ENCODE measurements around the gene CYP3A7. TPM values are rescaled to one million over a fixed set of nuclear protein-coding genes. Genes with fewer than 3 reads are reported as not detected.
"Not testable (repeated sequence)": the region's sequence is repeated elsewhere in the genome, so short reads cannot be mapped to it uniquely, and the experiment has no call there.

The CYP3A7 gene
- not detected for total RNA-seq

- Mint-ChIP-seq H3K27ac (no peak within 1 kb of the TSS), H3K9me3 (no peaks in the 10 kb centered on the region), H3K4me1 (ENCODE audit: low read depth) (peaks cover 13% of the 10 kb centered on the region), H3K4me3 (no peak within 1 kb of the TSS), H3K36me3 (ENCODE audit: low read depth) (peaks cover 5% of the 10 kb centered on the region), H3K27me3 (ENCODE audit: low read depth) (no peaks in the 10 kb centered on the region)
- intact Hi-C loops (cut with micrococcal nuclease) = loop anchor here (5.0 kb wide), 1 partner anchor 37 kb away; no protein-coding TSS in a partner anchor
- CTCF ChIA-PET = no interaction called here
- DNase-seq = no peak
Observed at GRCh38 chr7:99734987-99735386, at the start of gene CYP3A7. Gene CYP3A7 (minus strand): TSS chr7:99735196. CDS start chr7:99735093, 103 bp downstream.

- no peak within 1 kb of the TSS for H3K27ac Mint-ChIP-seq
- H3K27me3 Mint-ChIP-seq (ENCODE audit: low read depth) = no peaks in the 10 kb centered on the region
- CTCF ChIA-PET = no interaction called here
- no peaks in the 10 kb centered on the region for H3K9me3 Mint-ChIP-seq
- intact Hi-C loops (cut with micrococcal nuclease) = loop anchor here (10.0 kb wide), 1 partner anchor 241 kb away; no protein-coding TSS in a partner anchor
- H3K4me3 Mint-ChIP-seq = no peak within 1 kb of the TSS
- DNase-seq = no peak
- H3K4me1 Mint-ChIP-seq (ENCODE audit: low read depth) = peaks cover 23% of the 10 kb centered on the region
- H3K36me3 Mint-ChIP-seq (ENCODE audit: low read depth) = no peaks in the 10 kb centered on the region
Observed at GRCh38 chr7:99784007-99784406, 49.0 kb upstream of the CYP3A7 start, which contains the start of gene CYP3A4. Gene CYP3A4 (minus strand): TSS chr7:99784184. CDS start chr7:99784081, 103 bp downstream.

GRCh38 chr7:99782012-99782953 lies 47.3 kb upstream of the CYP3A7 start:
- no peak overlapping the region for H3K4me3 Mint-ChIP-seq
- no peaks in the 10 kb centered on the region for H3K36me3 Mint-ChIP-seq (ENCODE audit: low read depth)
- H3K27me3 Mint-ChIP-seq (ENCODE audit: low read depth) = peaks cover 9% of the 10 kb centered on the region
- CTCF ChIA-PET = interaction anchor here (0.8 kb wide), 1 partner anchor 83 kb away, joined by 3 read pairs; no protein-coding TSS in a partner anchor
- no peak for DNase-seq
- H3K4me1 Mint-ChIP-seq (ENCODE audit: low read depth) = peaks cover 7% of the 10 kb centered on the region
- intact Hi-C loops (cut with micrococcal nuclease) = loop anchor here (10.0 kb wide), 1 partner anchor 243 kb away; no protein-coding TSS in a partner anchor
- H3K9me3 Mint-ChIP-seq = no peaks in the 10 kb centered on the region
- H3K27ac Mint-ChIP-seq = no peak overlapping the region

- intact Hi-C loops (cut with micrococcal nuclease) = loop anchor here (10.0 kb wide), 1 partner anchor 244 kb away; no protein-coding TSS in a partner anchor
- no peaks in the 10 kb centered on the region for H3K36me3 Mint-ChIP-seq (ENCODE audit: low read depth)
- CTCF ChIA-PET = no interaction called here
- DNase-seq = no peak
- H3K9me3 Mint-ChIP-seq = no peaks in the 10 kb centered on the region
- H3K27ac Mint-ChIP-seq = no peak overlapping the region
- no peak overlapping the region for H3K4me3 Mint-ChIP-seq
- H3K4me1 Mint-ChIP-seq (ENCODE audit: low read depth) = no peaks in the 10 kb centered on the region
- peaks cover 23% of the 10 kb centered on the region for H3K27me3 Mint-ChIP-seq (ENCODE audit: low read depth)
Observed at GRCh38 chr7:99780588-99780987, 45.6 kb upstream of the CYP3A7 start.

- Mint-ChIP-seq H3K27me3 (ENCODE audit: low read depth) (peaks cover 27% of the 10 kb centered on the region), H3K4me3 (no peak overlapping the region), H3K36me3 (ENCODE audit: low read depth) (no peaks in the 10 kb centered on the region), H3K9me3 (no peaks in the 10 kb centered on the region), H3K4me1 (ENCODE audit: low read depth) (no peaks in the 10 kb centered on the region), H3K27ac (no peak overlapping the region)
- intact Hi-C loops (cut with micrococcal nuclease) = loop anchor here (10.0 kb wide), 1 partner anchor 245 kb away; no protein-coding TSS in a partner anchor
- DNase-seq = no peak
- CTCF ChIA-PET = no interaction called here
Observed at GRCh38 chr7:99779949-99780348, 45.0 kb upstream of the CYP3A7 start.

- no peaks in the 10 kb centered on the region for H3K4me1 Mint-ChIP-seq (ENCODE audit: low read depth)
- no peak for DNase-seq
- CTCF ChIA-PET = no interaction called here
- no peaks in the 10 kb centered on the region for H3K36me3 Mint-ChIP-seq (ENCODE audit: low read depth)
- H3K4me3 Mint-ChIP-seq = no peak overlapping the region
- no peaks in the 10 kb centered on the region for H3K9me3 Mint-ChIP-seq
- intact Hi-C loops (cut with micrococcal nuclease) = no loop called here
- H3K27me3 Mint-ChIP-seq (ENCODE audit: low read depth) = peaks cover 37% of the 10 kb centered on the region
- H3K27ac Mint-ChIP-seq = no peak overlapping the region
Observed at GRCh38 chr7:99778880-99779279, 43.9 kb upstream of the CYP3A7 start.

GRCh38 chr7:99773395-99773794 lies 38.4 kb upstream of the CYP3A7 start:
- H3K4me3 Mint-ChIP-seq; H3K27ac Mint-ChIP-seq; DNase-seq; CTCF ChIA-PET; H3K36me3 Mint-ChIP-seq (ENCODE audit: low read depth); H3K4me1 Mint-ChIP-seq (ENCODE audit: low read depth); H3K9me3 Mint-ChIP-seq: not testable (repeated sequence)
- intact Hi-C loops (cut with micrococcal nuclease) = loop anchor here (1.0 to 5.0 kb wide), 2 partner anchors 15 to 41 kb away; no protein-coding TSS in a partner anchor
- peaks cover 74% of the 10 kb centered on the region for H3K27me3 Mint-ChIP-seq (ENCODE audit: low read depth)

GRCh38 chr7:99772565-99772964 lies 37.6 kb upstream of the CYP3A7 start:
- intact Hi-C loops (cut with micrococcal nuclease) = loop anchor here (5.0 kb wide), 1 partner anchor 40 kb away; no protein-coding TSS in a partner anchor
- no peak overlapping the region for H3K4me3 Mint-ChIP-seq
- H3K27me3 Mint-ChIP-seq (ENCODE audit: low read depth) = peaks cover 70% of the 10 kb centered on the region
- H3K9me3 Mint-ChIP-seq = no peaks in the 10 kb centered on the region
- H3K4me1 Mint-ChIP-seq (ENCODE audit: low read depth) = peaks cover 10% of the 10 kb centered on the region
- CTCF ChIA-PET = no interaction called here
- DNase-seq = no peak
- H3K36me3 Mint-ChIP-seq (ENCODE audit: low read depth) = no peaks in the 10 kb centered on the region
- no peak overlapping the region for H3K27ac Mint-ChIP-seq

GRCh38 chr7:99769494-99769893 lies 34.5 kb upstream of the CYP3A7 start:
- DNase-seq; H3K9me3 Mint-ChIP-seq; intact Hi-C loops (cut with micrococcal nuclease); CTCF ChIA-PET; H3K27ac Mint-ChIP-seq; H3K36me3 Mint-ChIP-seq (ENCODE audit: low read depth); H3K4me3 Mint-ChIP-seq: not testable (repeated sequence)
- Mint-ChIP-seq H3K4me1 (ENCODE audit: low read depth) (peaks cover 12% of the 10 kb centered on the region), H3K27me3 (ENCODE audit: low read depth) (peaks cover 48% of the 10 kb centered on the region)

- CTCF ChIA-PET = no interaction called here
- Mint-ChIP-seq H3K27ac (no peak overlapping the region), H3K4me1 (ENCODE audit: low read depth) (peaks cover 10% of the 10 kb centered on the region), H3K4me3 (no peak overlapping the region), H3K9me3 (no peaks in the 10 kb centered on the region), H3K27me3 (ENCODE audit: low read depth) (peaks cover 37% of the 10 kb centered on the region), H3K36me3 (ENCODE audit: low read depth) (no peaks in the 10 kb centered on the region)
- DNase-seq = no peak
- intact Hi-C loops (cut with micrococcal nuclease) = no loop called here
Observed at GRCh38 chr7:99768471-99768870, 33.5 kb upstream of the CYP3A7 start.

- Mint-ChIP-seq H3K4me1 (ENCODE audit: low read depth) (peaks cover 6% of the 10 kb centered on the region), H3K27ac (no peak overlapping the region), H3K4me3 (no peak overlapping the region), H3K36me3 (ENCODE audit: low read depth) (no peaks in the 10 kb centered on the region), H3K9me3 (no peaks in the 10 kb centered on the region), H3K27me3 (ENCODE audit: low read depth) (peaks cover 32% of the 10 kb centered on the region)
- intact Hi-C loops (cut with micrococcal nuclease) = no loop called here
- no peak for DNase-seq
- CTCF ChIA-PET = interaction anchor here (0.6 kb wide), 2 partner anchors 31 to 1033 kb away, joined by 3 to 4 read pairs; no protein-coding TSS in a partner anchor
Observed at GRCh38 chr7:99767662-99768061, 32.7 kb upstream of the CYP3A7 start.

- CTCF ChIA-PET = interaction anchor here (0.6 kb wide), 1 partner anchor 32 kb away, joined by 4 read pairs; no protein-coding TSS in a partner anchor
- no peaks in the 10 kb centered on the region for H3K36me3 Mint-ChIP-seq (ENCODE audit: low read depth)
Observed at GRCh38 chr7:99766484-99767099, 31.6 kb upstream of the CYP3A7 start.

More at GRCh38 chr7:99766484-99767099, 31.6 kb upstream of the CYP3A7 start:
- Mint-ChIP-seq H3K27me3 (ENCODE audit: low read depth) (peaks cover 22% of the 10 kb centered on the region), H3K4me1 (ENCODE audit: low read depth) (peaks cover 6% of the 10 kb centered on the region), H3K27ac (no peak overlapping the region), H3K4me3 (no peak overlapping the region), H3K9me3 (no peaks in the 10 kb centered on the region)
- DNase-seq = no peak
- intact Hi-C loops (cut with micrococcal nuclease) = no loop called here
